ENCODE measurements around the gene HBZ. TPM values are rescaled to one million over a fixed set of nuclear protein-coding genes. Genes with fewer than 3 reads are reported as not detected.

Gene HBZ
- total RNA-seq, 1 experiment from 2014 or later, result 1.1 TPM

GRCh38 chr16:144797-145252 lies 7.6 kb upstream of the HBZ start:
- POLR2A ChIA-PET, result no interaction called here
- Histone ChIP-seq H3K4me3 (ENCODE audit: low read depth in 2 of 2, low read length in 2 of 2) (no peak overlapping the region), H3K36me3 (ENCODE audit: control insufficient read depth, insufficient read depth, low read length) (no peaks in the 10 kb centered on the region), H3K27ac (ENCODE audit: low read length) (no peak overlapping the region), H3K27me3 (ENCODE audit: control insufficient read depth, insufficient read depth, low read length) (no peaks in the 10 kb centered on the region), H3K4me1 (ENCODE audit: control insufficient read depth, insufficient read depth, low read length) (no peaks in the 10 kb centered on the region), H3K9me3 (ENCODE audit: control insufficient read depth, insufficient read depth, low read depth, low read length) (no peaks in the 10 kb centered on the region)
- intact Hi-C loops (cut with micrococcal nuclease; ENCODE audit: unreplicated experiment), result no loop called here
- no peak for TF ChIP-seq SIN3A (IDR thresholded peaks at IDR 0.05; ENCODE audit: borderline replicate concordance, insufficient read depth, low read depth, low read length)
- TF ChIP-seq CTCF (IDR thresholded peaks at IDR 0.05), result no peak
- TF ChIP-seq REST (IDR thresholded peaks at IDR 0.05; ENCODE audit: insufficient read depth in 1 of 2, low read depth in 2 of 2, low read length in 1 of 2), result no peak
- no peak for TF ChIP-seq TCF7L2 (IDR thresholded peaks at IDR 0.05; ENCODE audit: low read depth, low read length)
- TF ChIP-seq POLR2AphosphoS5 (IDR thresholded peaks at IDR 0.05; ENCODE audit: low read depth, low read length), result no peak
- CTCF ChIA-PET, result no interaction called here
- in situ Hi-C loops (cut with HindIII; ENCODE audit: low pct_unique_long_range_greater_than_20kb, low sequenced_read_pairs), result no loop called here
- DNase-seq (ENCODE audit: low read depth, low spot score) (no peak), ATAC-seq (no peak)
- no TSS peak for BruUV-seq (replicated peaks)

- no peak overlapping the region for H3K4me3 ChIP-seq (ENCODE audit: low read depth in 2 of 2, low read length in 2 of 2)
- BruUV-seq (replicated peaks), result no TSS peak
- H3K36me3 ChIP-seq (ENCODE audit: control insufficient read depth, insufficient read depth, low read length), result no peaks in the 10 kb centered on the region
- H3K9me3 ChIP-seq (ENCODE audit: control insufficient read depth, insufficient read depth, low read depth, low read length), result no peaks in the 10 kb centered on the region
- H3K27ac ChIP-seq (ENCODE audit: low read length), result no peak overlapping the region
- no peak for DNase-seq (ENCODE audit: low read depth, low spot score)
- intact Hi-C loops (cut with micrococcal nuclease; ENCODE audit: unreplicated experiment) (no loop called here), in situ Hi-C loops (cut with HindIII; ENCODE audit: low pct_unique_long_range_greater_than_20kb, low sequenced_read_pairs) (no loop called here)
- ChIA-PET CTCF (no interaction called here), POLR2A (no interaction called here)
- no peak for ATAC-seq
- no peaks in the 10 kb centered on the region for H3K27me3 ChIP-seq (ENCODE audit: control insufficient read depth, insufficient read depth, low read length)
- no peak for TF ChIP-seq TCF7L2 (IDR thresholded peaks at IDR 0.05; ENCODE audit: low read depth, low read length)
- no peak for TF ChIP-seq SIN3A (IDR thresholded peaks at IDR 0.05; ENCODE audit: borderline replicate concordance, insufficient read depth, low read depth, low read length)
- no peak for TF ChIP-seq CTCF (IDR thresholded peaks at IDR 0.05)
- TF ChIP-seq REST (IDR thresholded peaks at IDR 0.05; ENCODE audit: insufficient read depth in 1 of 2, low read depth in 2 of 2, low read length in 1 of 2), result no peak
- TF ChIP-seq POLR2AphosphoS5 (IDR thresholded peaks at IDR 0.05; ENCODE audit: low read depth, low read length), result no peak
- H3K4me1 ChIP-seq (ENCODE audit: control insufficient read depth, insufficient read depth, low read length), result no peaks in the 10 kb centered on the region
Observed at GRCh38 chr16:146646-147045, 5.8 kb upstream of the HBZ start.

Measured in Panc1 (cell line).